GM12865 (cell line): ENCODE data around the gene NGB.
"Not testable (repeated sequence)": the region's sequence is repeated elsewhere in the genome, so short reads cannot be mapped to it uniquely, and the experiment has no call there.

Experiments used
- DNase-seq: peaks from one replicate; pipeline ENCODE4 v3.0.0; 2010; ENCODE audit warnings: low read depth
- H3K4me3 ChIP-seq: 2 replicates; pipeline ENCODE4 v1.5.1; 2011; ENCODE audit warnings: mild to moderate bottlenecking, low read depth, low read length, control low read depth
- TF ChIP-seq, protein P1 (sequence below): IDR thresholded peaks from 2 replicates; pipeline ENCODE4 v1.5.1; 2011; ENCODE audit warnings: low read length, control low read depth, low read depth, inconsistent platforms; ENCODE audit not compliant: insufficient read depth; ENCODE audit errors: missing control alignments

NGB gene

DNA sequence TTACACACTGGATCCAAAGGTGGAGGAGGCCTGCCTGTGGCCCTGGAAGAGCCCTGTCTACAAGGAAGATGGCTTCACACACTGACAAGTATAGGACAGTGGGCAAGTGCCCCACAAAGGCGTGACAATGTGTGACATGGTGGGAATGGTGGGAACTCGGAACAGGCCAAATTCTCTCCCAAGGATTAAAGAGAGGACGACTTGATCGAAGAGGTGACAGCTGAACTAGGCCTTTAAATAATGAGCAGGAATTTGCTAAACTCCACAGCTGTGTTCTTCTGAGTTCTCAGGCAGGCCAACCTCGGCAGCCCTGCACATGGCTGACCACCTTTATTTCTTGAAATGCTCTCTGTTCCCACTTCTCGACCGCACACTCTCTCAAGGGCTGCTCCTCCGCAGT, 25.9 kb upstream of the NGB start:
- no peak overlapping the region for H3K4me3 ChIP-seq
- DNase-seq, result no peak
- TF ChIP-seq, protein P1, sequence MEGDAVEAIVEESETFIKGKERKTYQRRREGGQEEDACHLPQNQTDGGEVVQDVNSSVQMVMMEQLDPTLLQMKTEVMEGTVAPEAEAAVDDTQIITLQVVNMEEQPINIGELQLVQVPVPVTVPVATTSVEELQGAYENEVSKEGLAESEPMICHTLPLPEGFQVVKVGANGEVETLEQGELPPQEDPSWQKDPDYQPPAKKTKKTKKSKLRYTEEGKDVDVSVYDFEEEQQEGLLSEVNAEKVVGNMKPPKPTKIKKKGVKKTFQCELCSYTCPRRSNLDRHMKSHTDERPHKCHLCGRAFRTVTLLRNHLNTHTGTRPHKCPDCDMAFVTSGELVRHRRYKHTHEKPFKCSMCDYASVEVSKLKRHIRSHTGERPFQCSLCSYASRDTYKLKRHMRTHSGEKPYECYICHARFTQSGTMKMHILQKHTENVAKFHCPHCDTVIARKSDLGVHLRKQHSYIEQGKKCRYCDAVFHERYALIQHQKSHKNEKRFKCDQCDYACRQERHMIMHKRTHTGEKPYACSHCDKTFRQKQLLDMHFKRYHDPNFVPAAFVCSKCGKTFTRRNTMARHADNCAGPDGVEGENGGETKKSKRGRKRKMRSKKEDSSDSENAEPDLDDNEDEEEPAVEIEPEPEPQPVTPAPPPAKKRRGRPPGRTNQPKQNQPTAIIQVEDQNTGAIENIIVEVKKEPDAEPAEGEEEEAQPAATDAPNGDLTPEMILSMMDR, result no peak

DNA sequence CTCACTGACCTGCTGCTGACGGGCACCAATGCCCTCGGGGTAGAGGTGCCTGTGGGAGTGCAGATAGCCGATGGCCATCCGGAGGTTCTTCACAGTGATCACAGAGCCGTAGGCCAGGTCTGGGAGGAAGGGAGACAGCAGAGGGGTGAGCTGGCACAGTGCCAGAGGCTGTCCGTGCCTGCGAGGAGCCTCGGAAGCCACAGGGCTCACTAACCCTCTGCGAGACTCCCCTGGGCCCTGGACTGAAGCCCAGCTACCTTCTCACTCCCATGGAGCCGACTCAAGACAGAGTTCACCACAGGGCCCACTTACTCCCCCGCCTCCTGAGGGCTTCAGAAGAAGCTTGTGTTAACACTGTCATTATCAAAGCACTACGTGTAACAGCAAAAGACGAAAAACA, 25.1 kb upstream of the NGB start:
- TF ChIP-seq, protein P1, result no peak
- DNase-seq, result no peak
- no peak overlapping the region for H3K4me3 ChIP-seq

DNA sequence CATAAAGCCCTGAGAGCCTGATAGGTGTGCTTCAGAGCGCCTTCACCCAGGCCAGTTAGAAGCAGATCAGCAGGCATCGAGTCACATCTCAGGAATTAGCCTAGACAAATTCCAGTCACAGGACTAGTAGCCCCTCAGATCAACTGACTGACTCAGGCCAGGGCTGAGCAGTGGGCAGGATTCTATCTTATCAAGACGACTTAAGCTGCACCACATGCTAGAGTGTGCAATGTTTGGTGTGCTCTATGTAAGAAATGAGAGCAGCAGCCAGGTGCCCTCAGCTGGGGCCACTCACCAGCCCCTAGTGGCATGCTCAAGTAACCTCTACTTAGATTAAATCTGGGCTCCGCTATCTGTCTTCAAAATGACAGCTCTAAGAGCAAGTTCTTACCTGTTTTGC, 19.7 kb upstream of the NGB start:
- H3K4me3 ChIP-seq, result no peak overlapping the region
- no peak for DNase-seq
- TF ChIP-seq, protein P1, result peak; percentile 3

DNA sequence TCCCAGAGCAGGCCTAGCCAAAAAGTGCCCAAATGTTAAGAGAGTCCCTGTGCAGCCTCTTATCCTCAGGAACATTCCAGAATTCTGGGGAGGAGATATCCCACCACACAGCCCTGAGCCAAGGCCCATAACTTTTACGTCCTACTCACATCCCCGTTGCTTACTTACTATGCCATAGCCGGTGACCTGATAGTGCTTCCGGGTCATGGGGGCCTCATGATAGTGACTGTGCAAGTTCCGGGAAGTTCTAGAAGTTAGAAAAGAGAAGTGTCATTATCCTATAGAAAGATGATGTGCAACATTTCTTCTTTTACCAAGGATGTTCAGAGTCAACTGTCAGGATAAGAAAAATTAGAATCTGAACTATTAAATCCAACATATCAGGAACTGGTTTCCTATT, 15.6 kb upstream of the NGB start:
- TF ChIP-seq, protein P1, result no peak
- DNase-seq, result no peak
- H3K4me3 ChIP-seq, result no peak overlapping the region

DNA sequence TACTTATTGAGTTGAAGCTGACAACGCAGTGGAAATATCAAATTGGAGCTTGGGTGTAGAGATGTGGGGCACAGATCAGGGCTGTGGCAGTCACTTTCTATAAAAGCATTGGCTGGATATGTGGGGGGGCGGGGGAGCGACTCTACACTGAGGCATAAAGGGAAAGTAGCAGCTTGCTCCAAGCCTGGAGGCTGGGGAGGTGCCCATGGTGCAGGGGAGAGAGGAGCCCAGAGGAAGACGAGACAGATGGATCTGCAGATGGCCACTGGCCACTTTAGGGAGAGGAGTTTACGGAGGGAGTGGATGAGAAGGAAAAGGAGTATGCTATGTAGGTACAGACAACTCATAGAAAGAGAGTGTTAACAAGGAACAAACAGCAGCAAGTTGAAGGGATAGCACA, 13.5 kb upstream of the NGB start:
- TF ChIP-seq, protein P1, result no peak
- no peak for DNase-seq
- H3K4me3 ChIP-seq, result no peak overlapping the region

DNA sequence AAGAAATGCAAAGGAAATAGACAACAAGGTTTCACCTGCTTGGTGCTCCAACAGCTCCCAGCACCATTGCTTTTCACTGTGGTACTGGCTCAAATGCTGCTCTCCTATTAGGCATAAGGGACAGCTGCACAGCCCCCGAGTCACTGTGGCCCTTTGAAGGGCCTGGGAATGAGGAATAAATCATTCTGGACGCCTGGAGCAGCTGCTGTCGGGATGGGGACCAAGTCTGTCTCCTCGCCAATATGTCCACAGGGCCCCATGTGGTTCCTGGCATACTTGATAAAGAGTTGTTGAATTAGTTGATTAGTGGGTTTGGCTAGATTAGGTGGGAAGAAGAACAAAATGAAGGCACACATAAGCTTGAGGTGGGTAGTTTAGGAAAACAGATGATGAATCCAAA, 13.1 kb upstream of the NGB start:
- no peak for DNase-seq
- TF ChIP-seq, protein P1, result no peak
- H3K4me3 ChIP-seq, result no peak overlapping the region

DNA sequence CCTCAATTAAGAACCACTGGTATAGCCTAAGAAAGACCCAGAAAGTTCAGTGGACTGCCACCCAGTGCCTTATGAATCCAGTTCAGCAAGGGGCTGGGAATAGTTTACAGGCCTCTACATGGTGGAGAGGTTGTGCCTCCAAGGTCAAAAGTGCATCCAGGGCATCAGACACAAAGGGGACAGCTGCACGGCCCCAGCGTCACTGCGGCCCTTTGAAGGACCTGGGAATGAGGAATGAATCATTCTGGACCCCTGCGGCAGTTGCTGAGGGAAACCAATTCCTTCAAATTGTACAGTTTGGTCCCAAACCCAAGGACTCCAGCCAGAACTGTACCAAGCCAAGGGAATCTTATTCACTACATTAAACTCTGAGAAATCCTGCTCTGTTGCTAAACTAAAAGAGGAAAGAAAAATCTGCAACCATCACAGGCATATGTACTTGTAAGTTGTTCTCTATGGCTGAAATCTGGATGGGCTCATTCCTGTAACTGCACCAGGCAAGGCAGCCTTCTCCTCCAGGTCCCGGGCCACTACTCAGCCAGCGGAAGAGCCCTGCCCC, 10.9 kb upstream of the NGB start:
- TF ChIP-seq, protein P1, result no peak
- no peak overlapping the region for H3K4me3 ChIP-seq
- DNase-seq, result no peak

DNA sequence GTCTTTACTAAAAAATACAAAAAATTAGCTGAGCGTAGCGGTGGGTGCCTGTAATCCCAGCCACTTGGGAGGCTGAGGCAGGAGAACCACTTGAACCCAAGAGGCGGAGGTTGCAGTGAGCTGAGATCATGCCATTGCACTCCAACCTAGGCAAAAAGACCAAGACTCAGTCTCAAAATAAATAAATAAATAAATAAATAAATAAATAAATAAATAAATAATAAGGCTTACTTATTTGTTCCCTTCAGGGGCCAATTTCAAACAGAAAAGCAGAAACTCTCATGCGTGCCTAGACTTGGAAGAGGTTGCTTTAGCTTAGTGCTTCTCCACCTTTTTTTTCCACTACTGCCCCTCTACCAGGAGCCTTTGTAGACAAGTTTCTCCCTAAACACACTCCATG, 9.9 kb upstream of the NGB start:
- H3K4me3 ChIP-seq, DNase-seq: not testable (repeated sequence)
